Measurements from ENCODE around the gene XRCC5.

DNA sequence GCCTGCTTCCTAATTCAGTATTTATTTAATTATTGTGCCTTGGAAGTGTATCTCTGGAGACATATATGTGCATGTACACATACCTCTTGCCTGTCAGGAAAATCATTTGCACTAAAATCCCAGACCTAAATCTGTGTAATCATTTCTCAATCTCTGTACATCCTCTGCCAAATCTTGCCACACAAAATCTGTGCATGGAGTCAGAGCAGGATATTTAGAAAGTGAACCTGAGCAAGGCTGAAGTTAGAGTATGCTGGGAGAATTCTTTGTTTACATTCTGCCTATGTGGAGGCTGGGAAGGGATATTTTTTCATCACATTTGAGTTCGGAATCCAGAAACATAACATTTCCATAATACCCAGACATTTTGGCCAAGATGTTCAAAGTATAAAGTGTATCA is 9.3 kb downstream of the XRCC5 start:
- TF ChIP-seq CTCF (IDR thresholded peaks at IDR 0.05) (no peak), POLR2A (IDR thresholded peaks at IDR 0.05) (no peak)
